Measurements from ENCODE around the gene PRB2. TPM values are rescaled to one million over a fixed set of nuclear protein-coding genes. Genes with fewer than 3 reads are reported as not detected.
"Not testable (repeated sequence)": the region's sequence is repeated elsewhere in the genome, so short reads cannot be mapped to it uniquely, and the experiment has no call there.

PRB2 gene
- not detected in 2 replicates for total RNA-seq (2014; rRNA removed; shearing (Covaris generic); ENCODE audit: low replicate concordance)

- DNase-seq, H3K36me3 ChIP-seq: not testable (repeated sequence)
Measured at GRCh38 chr12:11395467-11395866, at the start of gene PRB2. Gene PRB2 (minus strand): TSS chr12:11395567. CDS start chr12:11395529, 38 bp downstream.

GRCh38 chr12:11437966-11438365 lies 42.6 kb upstream of the PRB2 start:
- no peak overlapping the region for H3K4me3 ChIP-seq
- DNase-seq, result no peak
- H3K27me3 ChIP-seq, result no peaks in the 10 kb centered on the region
- no peaks in the 10 kb centered on the region for H3K9me3 ChIP-seq
- no peaks in the 10 kb centered on the region for H3K36me3 ChIP-seq

More at GRCh38 chr12:11395467-11395866, at the start of gene PRB2:
- not testable (repeated sequence) for H3K9me3 ChIP-seq, H3K27me3 ChIP-seq, H3K4me3 ChIP-seq

- Histone ChIP-seq H3K4me3 (no peak overlapping the region), H3K9me3 (no peaks in the 10 kb centered on the region), H3K36me3 (no peaks in the 10 kb centered on the region), H3K27me3 (peaks cover 11% of the 10 kb centered on the region)
- DNase-seq, result no peak
Measured at GRCh38 chr12:11433664-11434063, 38.3 kb upstream of the PRB2 start.

GRCh38 chr12:11431486-11431885 lies 36.1 kb upstream of the PRB2 start:
- Histone ChIP-seq H3K9me3 (no peaks in the 10 kb centered on the region), H3K27me3 (peaks cover 20% of the 10 kb centered on the region), H3K4me3 (no peak overlapping the region), H3K36me3 (no peaks in the 10 kb centered on the region)
- no peak for DNase-seq

GRCh38 chr12:11427341-11427740 lies 32.0 kb upstream of the PRB2 start:
- no peak for DNase-seq
- Histone ChIP-seq H3K27me3 (peaks cover 22% of the 10 kb centered on the region), H3K9me3 (no peaks in the 10 kb centered on the region), H3K36me3 (no peaks in the 10 kb centered on the region), H3K4me3 (no peak overlapping the region)

DNA sequence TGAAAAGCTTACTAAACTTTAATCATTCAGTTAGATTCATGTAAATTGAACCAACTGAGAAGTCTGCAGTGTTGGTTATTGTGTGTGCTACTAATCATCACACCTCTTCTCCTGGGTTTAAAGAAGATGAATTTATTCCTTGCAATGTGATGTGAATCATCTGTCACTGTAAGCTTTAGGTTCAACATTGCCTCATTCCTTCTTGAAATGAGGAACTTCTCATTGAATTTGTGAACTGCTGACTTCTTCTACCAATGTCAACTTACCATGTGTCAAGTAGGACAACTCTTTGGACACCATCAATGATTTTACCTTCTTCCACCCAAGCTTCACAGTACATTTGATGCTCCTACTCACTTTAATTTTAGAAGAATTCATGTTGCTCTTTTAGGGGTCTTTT lies 17.4 kb upstream of the PRB2 start:
- Histone ChIP-seq H3K36me3 (no peaks in the 10 kb centered on the region), H3K27me3 (no peaks in the 10 kb centered on the region), H3K4me3 (no peak overlapping the region), H3K9me3 (no peaks in the 10 kb centered on the region; the same call in 1 of the 2 replicates)
- DNase-seq, result no peak

DNA sequence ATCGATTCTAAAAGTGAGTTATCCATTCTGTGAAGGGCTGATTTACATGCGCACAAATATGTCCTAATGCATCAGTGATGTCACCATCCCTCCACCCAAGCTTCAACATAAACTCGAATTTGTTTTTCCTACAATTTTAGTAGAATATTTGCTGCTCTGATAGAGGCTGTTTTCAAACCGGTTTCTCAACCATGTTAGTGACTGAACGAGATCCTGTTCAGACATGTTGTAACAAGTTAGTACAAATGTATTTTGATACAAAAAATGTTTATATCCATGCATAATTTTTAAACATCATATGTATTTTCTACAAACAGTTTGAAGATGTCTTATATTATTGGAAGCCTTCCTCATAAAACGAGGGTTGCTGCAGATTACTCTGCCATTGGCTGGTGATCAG lies 12.7 kb upstream of the PRB2 start:
- H3K36me3 ChIP-seq, result no peaks in the 10 kb centered on the region
- H3K4me3 ChIP-seq, result no peak overlapping the region
- no peaks in the 10 kb centered on the region for H3K27me3 ChIP-seq
- DNase-seq, result no peak
- no peaks in the 10 kb centered on the region; the same call in 1 of the 2 replicates for H3K9me3 ChIP-seq

DNA sequence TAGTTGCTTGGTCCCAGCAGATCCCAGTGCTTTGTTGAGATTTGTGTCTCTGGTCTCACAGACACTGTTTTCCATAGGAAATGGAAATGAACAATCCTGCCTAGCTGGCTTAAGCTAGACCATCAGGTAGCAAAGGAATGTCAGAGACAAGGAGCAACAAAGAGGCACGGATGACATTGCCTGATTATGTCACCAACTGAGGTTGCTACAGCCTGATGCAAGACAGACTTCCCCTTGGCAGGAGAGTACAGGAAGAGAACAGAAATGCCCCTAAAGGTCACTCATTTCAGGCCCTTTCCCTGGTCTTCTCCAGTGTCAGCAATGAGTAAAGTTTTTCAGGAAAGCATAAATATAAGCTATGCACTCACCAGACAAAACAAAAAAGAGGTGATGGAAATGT lies 2.0 kb upstream of the PRB2 start:
- H3K4me3 ChIP-seq, result no peak overlapping the region
- no peaks in the 10 kb centered on the region for H3K9me3 ChIP-seq
- H3K27me3 ChIP-seq, result peaks cover 3% of the 10 kb centered on the region
- DNase-seq, result no peak
- H3K36me3 ChIP-seq, result no peaks in the 10 kb centered on the region

DNA sequence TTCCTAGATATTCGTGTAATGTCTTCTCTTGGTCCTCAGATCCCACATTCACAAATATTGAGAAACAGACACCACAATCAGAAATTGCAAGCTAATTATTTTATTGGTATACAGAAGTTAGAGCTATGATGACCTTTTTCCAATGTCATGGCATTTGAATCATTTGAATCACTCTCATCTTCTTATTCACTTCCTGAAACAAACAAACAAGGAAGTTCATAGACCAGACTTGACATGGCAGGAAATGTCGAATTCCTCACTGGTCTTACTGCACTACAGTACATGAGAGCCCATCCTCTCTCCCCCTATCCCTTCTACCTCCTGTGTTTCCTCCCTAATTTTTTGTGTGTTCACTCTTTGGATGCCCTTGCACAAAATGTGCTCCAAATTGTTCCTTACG lies 3.9 kb downstream of the PRB2 start:
- H3K27me3 ChIP-seq, H3K4me3 ChIP-seq, H3K36me3 ChIP-seq, H3K9me3 ChIP-seq, DNase-seq: not testable (repeated sequence)

GRCh38 chr12:11377420-11377819 lies 17.9 kb downstream of the PRB2 start:
- H3K4me3 ChIP-seq, H3K27me3 ChIP-seq, DNase-seq, H3K9me3 ChIP-seq, H3K36me3 ChIP-seq: not testable (repeated sequence)

- Histone ChIP-seq H3K27me3 (no peaks in the 10 kb centered on the region), H3K9me3 (no peaks in the 10 kb centered on the region)
Measured at GRCh38 chr12:11361151-11361550, 34.2 kb downstream of the PRB2 start.

DNA sequence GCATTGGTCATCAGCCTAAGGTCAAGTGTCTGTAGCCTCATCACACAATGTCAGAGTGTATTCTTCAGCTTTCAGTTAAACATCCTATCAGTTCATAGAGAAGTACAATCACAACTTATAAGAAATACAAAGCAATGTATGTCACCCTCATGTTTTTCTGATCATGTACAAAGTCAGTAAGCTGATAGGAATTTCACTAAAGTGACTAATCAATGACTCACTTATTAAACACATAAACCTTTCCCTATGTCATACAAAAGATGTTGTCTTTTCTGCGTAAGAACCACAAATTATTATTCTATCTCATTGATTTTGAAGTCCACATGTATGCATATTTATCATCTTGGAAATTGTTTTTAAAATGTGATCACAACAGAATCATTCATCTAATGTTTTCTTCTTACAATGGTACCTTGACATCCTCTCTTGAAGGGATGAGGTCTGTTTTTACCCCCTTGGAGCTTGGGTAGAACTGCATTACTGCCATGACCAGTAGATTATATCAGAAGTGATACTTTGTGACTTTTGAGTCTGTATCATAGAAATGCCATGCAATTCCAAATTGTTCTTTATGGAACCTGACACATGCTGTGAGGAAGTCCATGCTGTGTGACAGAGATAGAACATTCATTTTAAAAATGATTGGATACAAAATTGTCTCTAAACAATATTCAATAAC lies 35.0 kb downstream of the PRB2 start:
- not testable (repeated sequence) for H3K36me3 ChIP-seq, H3K9me3 ChIP-seq, H3K4me3 ChIP-seq, H3K27me3 ChIP-seq, DNase-seq

More at GRCh38 chr12:11361151-11361550, 34.2 kb downstream of the PRB2 start:
- DNase-seq, result no peak
- Histone ChIP-seq H3K4me3 (no peak overlapping the region), H3K36me3 (no peaks in the 10 kb centered on the region)

GRCh38 chr12:11351736-11352135 lies 43.6 kb downstream of the PRB2 start:
- not testable (repeated sequence) for H3K9me3 ChIP-seq, DNase-seq, H3K36me3 ChIP-seq, H3K4me3 ChIP-seq
- H3K27me3 ChIP-seq, result peaks cover 16% of the 10 kb centered on the region; the same call in 1 of the 2 replicates

GRCh38 chr12:11348439-11348838 lies 46.9 kb downstream of the PRB2 start:
- H3K9me3 ChIP-seq, result no peaks in the 10 kb centered on the region
- no peak for DNase-seq
- peaks cover 16% of the 10 kb centered on the region; the same call in 1 of the 2 replicates for H3K27me3 ChIP-seq
- H3K4me3 ChIP-seq, result no peak overlapping the region
- H3K36me3 ChIP-seq, result no peaks in the 10 kb centered on the region

DNA sequence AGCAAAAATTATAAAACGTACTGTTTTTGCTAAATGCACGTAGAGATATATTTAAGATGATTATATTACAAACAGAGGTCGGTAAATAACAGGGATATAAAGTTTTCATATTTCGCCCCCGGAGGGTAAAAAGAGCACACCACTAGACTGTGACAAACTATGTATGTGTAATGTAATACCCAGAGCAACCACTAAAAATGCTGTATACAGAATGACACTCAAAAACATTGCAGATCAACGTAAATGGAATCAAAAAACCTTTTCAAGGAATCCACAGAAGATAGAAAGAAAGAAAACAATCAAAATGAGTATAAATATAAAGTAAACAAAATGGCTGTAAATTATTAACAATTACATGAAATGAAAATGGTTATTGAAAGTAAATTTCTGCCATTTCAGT lies 47.6 kb downstream of the PRB2 start:
- no peak for DNase-seq
- no peaks in the 10 kb centered on the region for H3K9me3 ChIP-seq
- no peaks in the 10 kb centered on the region for H3K36me3 ChIP-seq
- H3K27me3 ChIP-seq, result peaks cover 16% of the 10 kb centered on the region; the same call in 1 of the 2 replicates
- no peak overlapping the region for H3K4me3 ChIP-seq

GRCh38 chr12:11344500-11344899 lies 50.9 kb downstream of the PRB2 start:
- H3K9me3 ChIP-seq, result no peaks in the 10 kb centered on the region
- H3K27me3 ChIP-seq, result peaks cover 10% of the 10 kb centered on the region; the same call in 1 of the 2 replicates
- DNase-seq, result no peak
- H3K36me3 ChIP-seq, result no peaks in the 10 kb centered on the region
- H3K4me3 ChIP-seq, result no peak overlapping the region
